Measurements from ENCODE around the gene STAB1.

The STAB1 gene, protein sequence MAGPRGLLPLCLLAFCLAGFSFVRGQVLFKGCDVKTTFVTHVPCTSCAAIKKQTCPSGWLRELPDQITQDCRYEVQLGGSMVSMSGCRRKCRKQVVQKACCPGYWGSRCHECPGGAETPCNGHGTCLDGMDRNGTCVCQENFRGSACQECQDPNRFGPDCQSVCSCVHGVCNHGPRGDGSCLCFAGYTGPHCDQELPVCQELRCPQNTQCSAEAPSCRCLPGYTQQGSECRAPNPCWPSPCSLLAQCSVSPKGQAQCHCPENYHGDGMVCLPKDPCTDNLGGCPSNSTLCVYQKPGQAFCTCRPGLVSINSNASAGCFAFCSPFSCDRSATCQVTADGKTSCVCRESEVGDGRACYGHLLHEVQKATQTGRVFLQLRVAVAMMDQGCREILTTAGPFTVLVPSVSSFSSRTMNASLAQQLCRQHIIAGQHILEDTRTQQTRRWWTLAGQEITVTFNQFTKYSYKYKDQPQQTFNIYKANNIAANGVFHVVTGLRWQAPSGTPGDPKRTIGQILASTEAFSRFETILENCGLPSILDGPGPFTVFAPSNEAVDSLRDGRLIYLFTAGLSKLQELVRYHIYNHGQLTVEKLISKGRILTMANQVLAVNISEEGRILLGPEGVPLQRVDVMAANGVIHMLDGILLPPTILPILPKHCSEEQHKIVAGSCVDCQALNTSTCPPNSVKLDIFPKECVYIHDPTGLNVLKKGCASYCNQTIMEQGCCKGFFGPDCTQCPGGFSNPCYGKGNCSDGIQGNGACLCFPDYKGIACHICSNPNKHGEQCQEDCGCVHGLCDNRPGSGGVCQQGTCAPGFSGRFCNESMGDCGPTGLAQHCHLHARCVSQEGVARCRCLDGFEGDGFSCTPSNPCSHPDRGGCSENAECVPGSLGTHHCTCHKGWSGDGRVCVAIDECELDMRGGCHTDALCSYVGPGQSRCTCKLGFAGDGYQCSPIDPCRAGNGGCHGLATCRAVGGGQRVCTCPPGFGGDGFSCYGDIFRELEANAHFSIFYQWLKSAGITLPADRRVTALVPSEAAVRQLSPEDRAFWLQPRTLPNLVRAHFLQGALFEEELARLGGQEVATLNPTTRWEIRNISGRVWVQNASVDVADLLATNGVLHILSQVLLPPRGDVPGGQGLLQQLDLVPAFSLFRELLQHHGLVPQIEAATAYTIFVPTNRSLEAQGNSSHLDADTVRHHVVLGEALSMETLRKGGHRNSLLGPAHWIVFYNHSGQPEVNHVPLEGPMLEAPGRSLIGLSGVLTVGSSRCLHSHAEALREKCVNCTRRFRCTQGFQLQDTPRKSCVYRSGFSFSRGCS (N-terminal part only)

DNA sequence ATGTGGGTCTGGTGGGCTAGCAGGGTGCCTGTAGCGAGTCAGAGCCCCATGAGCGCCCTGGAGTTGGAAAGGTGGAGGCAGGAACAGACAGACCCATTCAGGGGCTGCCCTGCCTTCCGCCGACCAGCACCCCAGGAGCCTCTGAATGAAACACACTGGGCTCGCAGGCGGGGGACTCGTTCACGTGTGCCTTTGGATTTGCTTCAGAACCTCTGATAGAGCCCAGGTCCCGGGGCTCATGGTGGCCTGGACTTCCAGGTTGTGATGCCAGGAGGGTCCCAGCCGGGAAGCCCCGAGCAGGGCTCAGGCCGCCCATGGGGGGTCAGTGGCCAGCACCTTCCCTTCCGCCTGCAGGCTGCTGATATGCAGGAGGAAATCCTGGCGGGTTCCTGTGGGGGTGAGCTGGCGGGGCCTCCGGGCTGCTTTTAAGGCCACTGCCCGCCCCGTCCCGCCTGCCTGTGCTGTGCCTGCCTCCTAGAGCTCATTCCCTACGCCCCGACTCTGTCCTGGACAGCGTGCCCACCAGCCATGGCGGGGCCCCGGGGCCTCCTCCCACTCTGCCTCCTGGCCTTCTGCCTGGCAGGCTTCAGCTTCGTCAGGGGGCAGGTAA lies at the start of gene STAB1:
TSS of gene STAB1 (plus strand) at position 453 of the 610 bp plus-strand sequence. CDS start at position 529, 76 bp downstream.
- DNase-seq (ENCODE audit: low spot score): no peak

DNA sequence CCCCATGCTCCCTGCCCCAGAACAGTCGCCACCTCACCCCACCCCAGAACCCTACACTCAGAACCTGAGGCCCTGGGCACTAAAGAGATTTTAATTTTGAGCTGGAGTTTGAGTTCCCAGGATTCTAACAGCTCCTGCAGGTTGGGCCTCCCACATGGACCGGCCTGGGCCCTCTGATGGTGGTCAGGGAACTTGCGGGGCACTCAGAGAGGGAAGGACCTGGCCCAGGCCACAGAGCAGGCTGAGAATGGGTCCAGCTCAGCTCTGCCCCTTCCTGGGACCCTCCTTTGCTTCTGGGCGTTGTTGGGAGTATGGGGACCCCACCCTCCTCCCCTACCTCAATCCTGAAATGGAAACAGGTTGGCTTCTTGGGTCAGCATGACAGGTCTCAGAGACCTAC lies 49.1 kb upstream of the STAB1 start:
- no peak for DNase-seq (ENCODE audit: low spot score)

DNA sequence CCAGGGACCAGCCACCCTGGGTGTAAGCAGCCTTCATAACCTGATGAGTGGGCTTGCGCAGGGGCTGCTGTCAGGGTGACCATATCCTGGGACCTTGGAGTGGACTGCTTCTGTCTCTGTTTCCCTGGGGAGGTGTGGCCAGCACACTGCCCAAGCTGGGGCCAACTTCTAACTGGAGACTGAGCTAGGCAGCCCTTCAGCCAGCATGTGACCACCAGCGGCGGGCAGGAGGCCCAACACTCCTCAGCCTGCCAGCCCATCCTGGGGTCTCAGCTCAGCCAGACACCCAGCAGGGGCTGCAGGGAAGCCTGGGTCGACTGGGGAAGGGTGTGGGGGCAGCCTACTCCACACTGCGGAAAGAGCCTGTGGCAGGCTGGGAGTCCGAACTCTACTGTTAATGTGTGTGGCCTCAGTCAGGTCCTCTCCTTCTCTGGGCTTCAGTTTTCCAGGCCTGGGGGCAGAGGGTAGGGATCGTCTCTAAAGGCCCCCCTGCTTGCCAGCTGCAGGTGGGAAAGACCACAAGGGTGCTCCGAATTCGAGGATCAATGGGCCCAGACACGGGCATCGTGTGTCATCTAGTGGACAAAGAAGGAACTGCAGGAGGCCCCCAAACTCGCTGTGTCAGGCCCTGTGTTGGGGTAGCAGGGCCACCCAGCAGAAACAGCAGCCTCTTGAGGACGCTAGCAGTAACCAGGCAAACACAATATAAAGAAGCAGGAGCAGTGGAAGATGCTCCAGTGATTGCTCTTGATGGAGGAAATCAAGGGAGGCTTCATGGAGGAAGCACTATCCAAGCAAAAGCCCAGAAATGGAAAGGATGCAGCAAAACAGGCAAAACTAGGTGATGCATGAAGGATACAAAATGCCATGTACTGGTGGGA lies 48.3 kb upstream of the STAB1 start:
- peak; percentile 73 for DNase-seq (ENCODE audit: low spot score)

DNA sequence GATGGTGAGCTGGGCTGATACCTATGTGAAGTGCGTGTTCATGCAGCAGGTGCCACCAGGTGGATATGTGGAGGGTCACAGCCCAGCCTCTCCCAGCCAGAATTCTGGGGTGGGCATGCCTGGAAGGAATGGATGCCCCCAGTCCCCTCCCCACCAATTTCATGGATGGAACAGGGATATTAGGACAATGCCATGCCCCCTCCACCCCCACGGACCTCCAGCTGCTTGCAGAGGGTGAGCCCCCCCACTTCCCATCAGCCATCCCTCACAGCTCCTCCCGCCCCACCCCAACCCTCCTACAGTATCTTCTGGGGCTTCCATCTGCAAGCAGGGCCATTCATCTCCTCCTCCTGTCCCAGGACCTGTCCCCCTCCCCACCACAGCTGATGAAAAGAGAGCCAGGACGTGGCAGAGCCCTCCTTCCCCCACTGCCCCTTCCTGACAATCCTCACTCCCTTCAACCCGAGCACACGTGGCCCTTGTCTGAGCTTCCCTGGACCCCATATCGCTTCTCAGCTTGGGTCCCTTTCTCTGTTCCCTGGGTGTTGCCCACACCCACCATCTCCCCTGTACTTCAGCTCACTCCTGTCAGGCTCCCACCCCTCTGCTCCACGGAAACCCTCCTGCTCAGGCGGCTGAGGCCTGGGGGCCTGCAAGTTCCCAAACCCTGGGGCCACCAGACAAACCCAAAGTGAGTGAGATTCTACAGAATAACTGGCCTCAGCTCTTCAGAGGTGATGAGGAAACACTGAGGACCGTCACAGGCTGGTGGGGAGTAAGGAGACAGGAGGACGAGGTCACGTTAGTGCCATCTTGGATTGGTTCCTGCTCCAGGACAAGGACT lies 47.4 kb upstream of the STAB1 start:
- DNase-seq (ENCODE audit: low spot score): no peak

DNA sequence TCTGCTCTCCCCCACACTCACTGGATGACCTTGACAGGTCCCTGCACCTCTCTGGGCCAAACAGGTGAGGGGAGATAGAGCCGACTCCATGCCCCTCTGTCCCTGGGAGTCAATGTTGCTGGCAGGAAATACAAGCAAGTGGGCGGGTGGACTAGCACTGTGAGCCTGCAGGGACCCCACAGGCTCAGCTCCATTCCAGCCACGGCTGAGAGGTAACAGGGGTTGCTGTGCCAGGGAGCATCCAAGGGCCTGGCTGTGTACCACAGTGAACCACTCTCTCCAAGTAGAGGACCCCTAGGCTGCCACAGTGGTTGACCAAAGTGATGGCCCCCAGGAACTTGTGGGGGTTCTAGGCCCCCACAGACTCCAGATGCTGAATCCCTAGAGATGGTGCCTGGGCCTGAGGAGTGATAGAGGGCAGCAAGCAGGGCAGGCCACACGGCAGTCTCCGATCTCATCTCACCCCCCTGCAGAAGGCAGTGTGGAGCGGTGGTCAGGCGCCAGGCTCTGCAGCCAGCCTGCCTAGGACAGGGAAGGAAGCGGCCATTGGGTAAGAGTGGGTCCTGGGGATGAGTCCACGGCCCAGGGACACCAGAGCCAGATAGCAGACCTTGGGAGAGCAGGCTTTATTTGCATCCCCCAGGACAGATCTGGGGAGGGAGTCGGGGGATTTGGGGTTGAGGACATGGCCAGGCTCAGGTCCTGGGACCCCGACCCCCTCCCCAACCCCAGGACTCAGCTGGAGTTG lies 44.5 kb upstream of the STAB1 start:
- DNase-seq (ENCODE audit: low spot score): no peak

DNA sequence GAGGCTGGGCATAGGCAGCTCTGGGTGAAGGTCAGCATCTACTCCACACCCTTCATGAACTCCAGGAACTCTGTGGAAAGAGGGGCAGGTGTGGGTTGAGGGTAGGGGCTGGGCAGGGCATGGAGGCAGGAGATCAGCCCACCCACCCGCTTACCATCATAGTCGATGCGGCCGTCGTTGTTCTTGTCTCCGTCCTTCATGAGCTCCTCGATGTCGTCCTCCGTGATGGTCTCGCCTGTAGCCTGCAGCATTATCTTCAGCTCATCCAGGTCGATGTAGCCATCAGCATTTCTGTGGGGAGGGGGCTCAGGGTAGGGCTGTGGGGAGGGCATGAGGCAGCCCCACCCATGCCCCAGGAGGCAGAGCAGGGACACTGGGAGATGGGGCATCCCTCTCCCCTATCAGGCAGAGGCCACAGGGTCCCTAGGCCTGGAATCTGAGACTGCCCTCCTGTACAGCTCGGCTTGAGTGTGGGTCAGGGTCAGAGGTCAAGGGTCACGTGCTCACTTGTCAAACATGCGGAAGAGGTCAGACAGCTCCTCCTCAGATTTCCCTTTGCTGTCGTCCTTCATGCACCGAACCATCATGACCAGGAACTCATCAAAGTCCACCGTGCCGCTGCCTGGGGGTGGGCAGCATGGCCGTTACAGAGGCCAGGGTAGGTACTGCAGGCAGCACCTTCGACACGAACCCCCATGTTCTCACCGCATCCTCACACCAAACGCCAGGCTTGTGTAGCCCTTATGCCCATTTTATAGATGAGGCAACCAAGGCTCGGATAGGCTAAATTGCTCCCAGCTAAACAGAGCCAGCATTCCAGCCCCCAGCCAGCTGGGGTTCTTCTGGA lies 43.7 kb upstream of the STAB1 start:
- no peak for DNase-seq (ENCODE audit: low spot score)

DNA sequence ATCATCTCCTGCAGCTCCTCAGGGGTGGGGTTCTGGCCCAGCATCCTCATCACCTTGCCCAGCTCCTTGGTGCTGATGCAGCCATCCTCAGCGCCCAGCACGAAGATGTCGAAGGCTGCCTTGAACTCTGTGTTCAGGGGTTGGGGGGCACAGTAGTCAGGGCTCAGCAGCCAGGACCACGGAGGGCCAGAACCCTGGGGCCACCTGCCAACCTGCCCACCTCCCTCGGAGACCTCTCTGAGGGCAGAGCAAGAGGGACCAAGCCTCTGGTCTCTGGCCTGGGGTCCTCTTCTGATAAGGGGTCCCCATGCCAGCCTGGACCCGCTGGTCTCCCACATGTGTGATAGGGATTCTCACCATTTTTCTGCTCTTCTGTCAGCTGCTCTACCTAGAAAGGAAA lies 43.0 kb upstream of the STAB1 start:
- DNase-seq (ENCODE audit: low spot score): no peak

DNA sequence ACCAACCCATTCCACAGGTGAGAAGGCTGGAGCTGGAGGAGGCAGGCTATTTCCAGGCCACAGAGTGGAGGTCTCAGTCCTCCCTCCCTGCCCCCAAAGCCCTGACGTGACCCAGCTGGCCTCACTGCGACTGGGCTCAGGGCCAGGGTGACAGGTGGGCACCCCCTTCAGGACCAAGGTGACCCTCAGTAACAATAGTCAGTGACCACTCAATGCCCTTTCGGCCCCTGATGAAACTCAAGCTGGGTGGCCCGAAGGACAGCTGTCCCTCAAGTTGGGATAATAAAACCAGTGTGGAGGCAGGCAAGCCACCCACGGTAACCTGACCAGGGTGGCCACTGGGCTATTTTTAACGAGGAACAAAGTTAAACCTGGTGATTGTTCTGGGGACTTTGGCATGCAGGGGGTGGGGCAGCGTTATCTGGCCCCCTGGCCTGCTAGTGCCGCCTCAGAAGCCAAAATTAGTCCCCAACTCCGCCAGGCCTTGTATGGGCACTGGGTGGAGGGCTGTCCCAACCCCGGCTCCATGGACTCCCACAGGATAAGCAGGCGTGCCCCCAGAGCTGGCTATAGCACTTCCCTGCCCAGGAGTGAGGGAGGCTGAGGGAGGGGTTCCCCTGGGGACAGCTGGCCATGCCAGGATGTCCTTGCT lies 42.4 kb upstream of the STAB1 start:
- DNase-seq (ENCODE audit: low spot score): no peak

DNA sequence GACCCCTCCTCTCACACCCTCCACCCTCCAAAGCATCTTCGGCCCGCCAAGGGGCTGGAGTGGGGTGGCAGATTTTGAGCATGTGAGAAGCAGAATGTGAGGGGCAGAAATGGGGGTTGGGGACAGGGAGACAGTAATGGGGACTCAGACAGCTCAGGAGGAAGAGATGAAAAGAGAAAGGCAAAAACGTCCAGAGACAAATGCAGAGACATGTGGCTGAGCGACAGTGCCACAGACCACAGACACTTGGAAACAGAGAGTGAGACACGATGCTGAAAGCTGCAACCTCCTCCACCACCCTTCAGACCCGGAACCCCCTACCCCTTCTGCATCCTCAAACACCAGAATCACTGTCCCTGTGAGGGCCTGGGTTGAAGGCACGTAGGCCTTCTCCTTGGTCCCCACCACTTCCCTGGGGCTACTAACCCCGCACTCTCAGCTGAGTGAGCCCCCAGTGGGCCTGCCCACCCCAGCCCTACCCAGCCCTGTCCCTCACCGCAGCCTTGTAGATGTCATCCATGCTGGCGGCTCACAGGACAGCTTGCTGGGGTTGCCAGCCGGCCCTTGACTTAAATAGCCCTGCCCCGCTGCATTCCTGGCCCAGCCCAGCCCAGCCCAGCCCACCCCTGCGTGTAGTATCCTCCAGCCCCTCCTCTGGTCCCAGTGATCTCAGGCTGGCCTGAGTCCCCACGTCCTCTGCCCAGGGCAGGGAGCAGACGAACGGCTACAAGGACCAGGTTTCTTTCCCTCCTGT lies 41.5 kb upstream of the STAB1 start, which contains the start of gene TNNC1:
TSS of gene TNNC1 (minus strand) at position 546 of the 754 bp plus-strand sequence. CDS start at position 520, 26 bp downstream.
- no peak for DNase-seq (ENCODE audit: low spot score)

DNA sequence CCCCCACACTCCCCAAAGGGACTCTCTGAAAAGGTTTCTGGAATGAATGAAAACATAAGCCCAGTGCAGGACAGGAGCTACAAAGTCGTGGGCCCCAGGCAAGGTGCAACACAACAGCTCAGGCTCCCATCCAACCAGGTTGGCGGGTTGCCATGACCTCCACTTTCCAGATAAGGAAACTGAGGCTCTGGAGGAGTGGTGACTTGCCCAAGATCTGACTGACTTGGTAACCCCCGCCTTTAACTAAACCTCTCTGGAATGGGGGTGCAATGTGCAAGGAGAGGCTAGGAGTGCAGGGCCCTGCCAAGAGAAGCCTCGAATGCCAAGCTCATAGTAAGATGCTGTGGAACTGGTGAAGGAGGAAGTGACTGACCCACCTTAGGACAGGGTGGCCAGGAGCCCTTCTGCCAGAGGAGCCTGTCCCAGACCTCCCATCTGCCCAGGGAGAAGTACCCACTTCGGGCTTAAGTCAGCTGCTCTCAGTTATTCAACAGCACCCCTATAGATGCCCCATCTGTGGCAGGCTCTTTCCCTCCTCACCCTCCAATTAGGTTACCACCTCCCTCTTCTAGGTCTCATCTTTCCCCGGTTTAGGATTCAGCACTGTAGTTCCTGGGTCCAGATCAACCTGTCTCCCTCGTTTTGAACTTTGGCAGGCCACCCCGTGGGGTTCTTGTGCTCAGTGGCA lies 40.7 kb upstream of the STAB1 start:
- no peak for DNase-seq (ENCODE audit: low spot score)

DNA sequence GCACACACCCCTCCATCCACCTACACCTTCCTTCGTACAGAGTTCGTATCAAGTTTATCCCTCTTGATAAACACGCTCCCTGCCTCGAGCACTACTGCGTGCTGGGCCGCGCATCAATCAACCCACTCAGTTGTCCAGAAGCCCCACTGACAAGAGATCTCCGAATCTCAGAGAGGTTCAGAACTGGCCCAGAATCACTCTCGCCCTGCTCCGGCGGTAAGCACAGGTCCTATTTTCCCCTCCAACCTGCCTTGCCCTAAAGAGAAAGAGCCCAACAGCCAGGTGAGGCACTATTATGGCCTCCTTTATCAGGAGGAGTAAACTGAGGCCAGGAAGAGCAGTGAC lies 40.2 kb upstream of the STAB1 start:
- DNase-seq (ENCODE audit: low spot score): no peak

DNA sequence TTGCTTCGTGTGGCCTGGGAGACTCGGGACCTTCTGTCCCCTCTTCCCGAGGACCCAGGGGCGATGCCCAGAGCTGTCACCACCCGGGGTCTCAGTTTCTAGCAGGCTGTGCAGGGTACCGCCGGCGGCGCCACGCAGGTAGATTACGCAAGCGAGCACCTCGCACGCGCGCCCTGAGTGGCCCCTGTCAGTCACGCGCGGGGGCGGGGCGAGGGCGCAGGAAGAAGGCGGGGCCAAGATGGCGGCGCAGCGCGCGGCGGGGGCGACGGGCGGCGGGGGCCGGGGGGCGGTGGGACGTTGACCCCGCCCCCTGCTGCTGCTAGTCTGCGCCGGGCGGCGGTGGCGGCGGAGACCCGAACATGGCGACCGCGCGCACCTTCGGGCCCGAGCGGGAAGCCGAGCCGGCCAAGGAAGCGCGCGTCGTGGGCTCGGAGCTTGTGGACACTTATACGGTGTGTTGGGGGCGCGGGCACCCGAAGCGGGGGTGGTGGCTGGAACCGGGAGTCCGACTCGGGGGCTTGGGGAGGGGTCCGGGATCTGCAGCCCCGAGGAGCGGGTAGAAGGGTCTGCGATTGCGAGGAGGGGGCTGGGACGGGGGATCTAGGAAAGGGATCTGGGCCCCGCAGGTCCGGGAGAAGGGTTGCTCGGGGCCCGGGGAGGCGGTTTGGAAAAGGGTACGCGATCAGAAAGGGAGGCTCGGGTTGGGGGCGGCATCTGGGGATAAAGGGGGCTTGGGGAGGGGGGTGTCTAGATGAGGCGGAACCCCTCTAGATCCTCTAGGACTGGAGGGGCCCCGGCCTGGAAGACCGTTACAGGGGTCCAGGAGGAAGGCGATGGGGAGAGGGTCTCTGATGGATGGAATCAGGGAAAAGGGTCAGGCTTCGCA lies 39.6 kb upstream of the STAB1 start, which contains the start of gene NISCH:
TSS of gene NISCH (plus strand) at position 322 of the 886 bp plus-strand sequence. CDS start at position 360, 38 bp downstream.
- DNase-seq (ENCODE audit: low spot score): peak; percentile 87

DNA sequence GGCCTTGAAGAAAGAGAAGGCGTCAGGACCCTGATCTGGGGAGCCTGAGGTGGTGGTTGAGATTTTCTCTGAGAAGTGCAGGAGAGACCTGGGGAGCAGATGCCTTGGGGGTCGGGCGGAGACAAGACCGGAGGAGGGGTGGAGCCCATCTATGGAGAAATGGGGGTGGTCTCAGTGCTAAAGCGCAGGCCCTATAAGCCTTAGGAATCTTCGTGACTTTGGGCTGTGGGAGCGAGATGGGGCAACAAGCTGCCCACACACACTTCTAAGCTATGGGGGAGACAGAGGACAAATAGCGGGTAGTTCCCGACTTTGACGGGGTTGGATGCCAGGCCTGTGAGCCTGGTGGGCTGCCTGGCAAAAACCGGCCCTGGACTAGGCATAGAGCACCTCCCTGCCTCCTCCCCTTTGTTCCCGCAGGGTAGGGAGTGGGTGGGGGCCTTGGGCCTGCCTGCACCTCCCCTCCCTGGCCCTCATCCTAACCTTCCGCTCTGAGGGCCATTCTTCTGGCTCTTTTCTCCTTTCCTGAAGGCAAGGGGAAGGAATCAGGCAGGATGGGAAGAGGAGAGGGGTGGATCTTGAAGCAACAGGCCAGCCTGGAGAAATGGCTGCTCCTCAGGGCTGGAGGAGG lies 38.9 kb upstream of the STAB1 start:
- no peak for DNase-seq (ENCODE audit: low spot score)

DNA sequence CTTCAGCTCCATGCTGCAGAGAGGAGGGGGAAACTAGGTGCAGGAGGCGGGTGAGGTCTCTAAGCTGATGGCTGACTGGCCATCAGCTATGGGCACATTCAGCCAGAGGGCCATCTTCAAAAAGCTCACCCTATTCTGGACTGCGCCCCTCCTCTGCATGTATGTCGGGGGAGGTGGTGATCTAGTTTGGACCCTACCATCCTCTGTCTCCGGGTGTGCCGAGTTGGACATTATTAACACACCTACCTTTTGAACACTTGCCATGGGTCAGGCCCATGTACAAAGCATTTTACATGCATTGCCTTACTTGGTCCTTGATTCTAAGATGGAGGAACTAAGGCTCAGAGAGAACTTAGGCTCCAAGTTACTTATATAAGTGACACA lies 38.3 kb upstream of the STAB1 start:
- DNase-seq (ENCODE audit: low spot score): no peak
